ENCODE measurements around the gene ASB4. TPM values are rescaled to one million over a fixed set of nuclear protein-coding genes. Genes with fewer than 3 reads are reported as not detected.

ASB4 gene
- total RNA-seq, 4 donors from 2014 or later: 1.4 to 27.3 (median 17.9) TPM

GRCh38 chr7:95581467-95581866 is 95.7 kb downstream of the ASB4 start:
- H3K4me3 ChIP-seq: no peak overlapping the region
- H3K36me3 ChIP-seq: peaks cover 3 to 26% of the 10 kb centered on the region in 2 donors
- in situ Hi-C loops (cut with MboI; ENCODE audit: low sequenced_read_pairs in 4 of 4): no loop called here
- DNase-seq: no peak
- no peaks in the 10 kb centered on the region for H3K9me3 ChIP-seq
- intact Hi-C loops (cut with DNase I; ENCODE audit: low total_unique reads): no loop called here
- no peak for ATAC-seq
- H3K27me3 ChIP-seq: no peaks in the 10 kb centered on the region
- peak overlapping the region; percentile 47 to 97 (median 60) for H3K27ac ChIP-seq
- TF ChIP-seq POLR2A (IDR thresholded peaks at IDR 0.05): no peak
- TF ChIP-seq, protein P1, sequence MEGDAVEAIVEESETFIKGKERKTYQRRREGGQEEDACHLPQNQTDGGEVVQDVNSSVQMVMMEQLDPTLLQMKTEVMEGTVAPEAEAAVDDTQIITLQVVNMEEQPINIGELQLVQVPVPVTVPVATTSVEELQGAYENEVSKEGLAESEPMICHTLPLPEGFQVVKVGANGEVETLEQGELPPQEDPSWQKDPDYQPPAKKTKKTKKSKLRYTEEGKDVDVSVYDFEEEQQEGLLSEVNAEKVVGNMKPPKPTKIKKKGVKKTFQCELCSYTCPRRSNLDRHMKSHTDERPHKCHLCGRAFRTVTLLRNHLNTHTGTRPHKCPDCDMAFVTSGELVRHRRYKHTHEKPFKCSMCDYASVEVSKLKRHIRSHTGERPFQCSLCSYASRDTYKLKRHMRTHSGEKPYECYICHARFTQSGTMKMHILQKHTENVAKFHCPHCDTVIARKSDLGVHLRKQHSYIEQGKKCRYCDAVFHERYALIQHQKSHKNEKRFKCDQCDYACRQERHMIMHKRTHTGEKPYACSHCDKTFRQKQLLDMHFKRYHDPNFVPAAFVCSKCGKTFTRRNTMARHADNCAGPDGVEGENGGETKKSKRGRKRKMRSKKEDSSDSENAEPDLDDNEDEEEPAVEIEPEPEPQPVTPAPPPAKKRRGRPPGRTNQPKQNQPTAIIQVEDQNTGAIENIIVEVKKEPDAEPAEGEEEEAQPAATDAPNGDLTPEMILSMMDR (IDR thresholded peaks at IDR 0.05 in 4 of 5, conservative IDR thresholded peaks at IDR 0.05 in 1 of 5): no peak
- peaks cover 0 to 3% of the 10 kb centered on the region in 2 donors for H3K4me1 ChIP-seq

- intact Hi-C loops (cut with DNase I; ENCODE audit: low total_unique reads): loop anchor here (1.0 kb wide), 1 partner anchor 33 kb away; no protein-coding TSS in a partner anchor
- peak; percentile 64 to 83 for ATAC-seq
- H3K4me1 ChIP-seq: peaks cover 6 to 7% of the 10 kb centered on the region in 2 donors
Measured at GRCh38 chr7:95582578-95583293, 97.0 kb downstream of the ASB4 start.

DNA sequence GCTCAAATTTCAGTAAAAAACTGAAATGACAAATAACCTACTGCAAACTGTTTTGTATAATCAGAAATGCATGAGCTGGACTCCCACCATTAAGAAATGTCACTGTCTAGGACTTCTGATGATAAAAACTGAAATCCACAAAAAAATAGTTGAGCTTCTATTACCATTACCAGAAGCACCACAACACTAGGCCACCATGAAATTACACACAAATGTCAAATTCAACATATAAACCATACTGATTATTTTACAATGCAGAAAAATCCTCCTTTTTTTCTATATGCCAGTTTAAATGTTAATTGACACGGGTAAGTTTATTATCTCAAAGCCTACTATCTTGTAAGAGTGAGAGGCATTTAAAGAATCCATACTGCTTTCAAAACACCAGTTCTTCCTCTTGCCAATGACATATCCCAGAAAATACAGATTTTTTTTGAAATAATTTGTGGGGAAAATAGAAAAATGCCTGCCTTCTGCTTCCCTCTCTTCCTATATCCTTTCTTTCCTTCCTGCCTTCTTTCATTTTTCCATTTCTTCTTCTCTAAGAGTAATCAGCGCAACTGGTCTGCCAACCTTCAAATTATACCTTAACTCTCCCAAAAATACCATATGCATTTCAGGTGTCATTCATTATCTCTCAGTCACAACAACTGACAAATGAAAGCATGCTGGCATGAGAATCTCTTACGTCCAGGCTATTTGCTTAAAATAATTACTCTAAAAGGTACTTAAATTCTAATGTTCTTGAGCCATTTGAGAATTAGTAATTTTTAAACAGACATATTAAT is 98.3 kb downstream of the ASB4 start:
- in situ Hi-C loops (cut with MboI; ENCODE audit: low sequenced_read_pairs in 4 of 4): no loop called here
- Histone ChIP-seq H3K9me3 (no peaks in the 10 kb centered on the region), H3K36me3 (peaks cover 8 to 52% of the 10 kb centered on the region in 2 donors), H3K27me3 (no peaks in the 10 kb centered on the region), H3K4me3 (no peak overlapping the region), H3K4me1 (peaks cover 6 to 18% of the 10 kb centered on the region in 2 donors), H3K27ac (peak overlapping the region; percentile 51 to 97 (median 84))
- no peak for TF ChIP-seq POLR2A (IDR thresholded peaks at IDR 0.05)
- TF ChIP-seq, protein P1 (IDR thresholded peaks at IDR 0.05 in 4 of 5, conservative IDR thresholded peaks at IDR 0.05 in 1 of 5): no peak
- no peak for DNase-seq
- no peak for ATAC-seq
- intact Hi-C loops (cut with DNase I; ENCODE audit: low total_unique reads): no loop called here

More at GRCh38 chr7:95582578-95583293, 97.0 kb downstream of the ASB4 start:
- in situ Hi-C loops (cut with MboI; ENCODE audit: low sequenced_read_pairs in 4 of 4): no loop called here
- Histone ChIP-seq H3K9me3 (no peaks in the 10 kb centered on the region), H3K4me3 (no peak overlapping the region), H3K36me3 (peaks cover 8 to 39% of the 10 kb centered on the region in 2 donors), H3K27ac (peak overlapping the region; percentile 47 to 97 (median 60)), H3K27me3 (no peaks in the 10 kb centered on the region)
- peak; percentile 48 to 58 for DNase-seq
- TF ChIP-seq, protein P1 (IDR thresholded peaks at IDR 0.05 in 4 of 5, conservative IDR thresholded peaks at IDR 0.05 in 1 of 5): no peak
- TF ChIP-seq POLR2A (IDR thresholded peaks at IDR 0.05): peak in 1 of 2 donors; percentile 10

GRCh38 chr7:95584769-95585425 is 99.2 kb downstream of the ASB4 start:
- peaks cover 6 to 26% of the 10 kb centered on the region in 2 donors for H3K4me1 ChIP-seq
- in situ Hi-C loops (cut with MboI; ENCODE audit: low sequenced_read_pairs in 4 of 4): no loop called here
- H3K36me3 ChIP-seq: peaks cover 8 to 60% of the 10 kb centered on the region in 2 donors
- H3K4me3 ChIP-seq: no peak overlapping the region
- no peak for TF ChIP-seq POLR2A (IDR thresholded peaks at IDR 0.05)
- TF ChIP-seq, protein P1 (IDR thresholded peaks at IDR 0.05 in 4 of 5, conservative IDR thresholded peaks at IDR 0.05 in 1 of 5): no peak
- DNase-seq (no peak), ATAC-seq (no peak)
- peak overlapping the region; percentile 51 to 97 (median 84) for H3K27ac ChIP-seq
- H3K27me3 ChIP-seq: no peaks in the 10 kb centered on the region
- no peaks in the 10 kb centered on the region for H3K9me3 ChIP-seq
- intact Hi-C loops (cut with DNase I; ENCODE audit: low total_unique reads): no loop called here
